ENCODE measurements around the gene HEG1. TPM values are rescaled to one million over a fixed set of nuclear protein-coding genes. Genes with fewer than 3 reads are reported as not detected.

HEG1 gene
- total RNA-seq, 1 experiment from 2014 or later, result 14.6 TPM

- TF ChIP-seq ZNF396 (CRISPR knock-in tag; IDR thresholded peaks at IDR 0.05; ENCODE audit: borderline replicate concordance) (no peak), FOXP1 (CRISPR knock-in tag; IDR thresholded peaks at IDR 0.05; ENCODE audit: borderline replicate concordance) (no peak), GABPB1 (CRISPR knock-in tag; IDR thresholded peaks at IDR 0.05) (no peak), EMX1 (CRISPR knock-in tag; IDR thresholded peaks at IDR 0.05) (no peak), CREB1 (CRISPR knock-in tag; IDR thresholded peaks at IDR 0.05) (no peak), PRRX2 (CRISPR knock-in tag; IDR thresholded peaks at IDR 0.05) (no peak), CTCF (IDR thresholded peaks at IDR 0.05) (no peak), E2F4 (CRISPR knock-in tag; IDR thresholded peaks at IDR 0.05; ENCODE audit: borderline replicate concordance, low read depth) (no peak), NR1H2 (CRISPR knock-in tag; IDR thresholded peaks at IDR 0.05) (no peak), ZNF121 (CRISPR knock-in tag; IDR thresholded peaks at IDR 0.05) (no peak), CBFB (CRISPR knock-in tag; IDR thresholded peaks at IDR 0.05; ENCODE audit: low read depth) (no peak), ELF4 (CRISPR knock-in tag; IDR thresholded peaks at IDR 0.05; ENCODE audit: low read depth) (no peak), USF2 (CRISPR knock-in tag; IDR thresholded peaks at IDR 0.05) (no peak), TEAD1 (CRISPR knock-in tag; IDR thresholded peaks at IDR 0.05) (no peak), ZMAT4 (CRISPR knock-in tag; IDR thresholded peaks at IDR 0.05) (no peak), ZNF423 (CRISPR knock-in tag; IDR thresholded peaks at IDR 0.05) (no peak), HMGA2 (CRISPR knock-in tag; IDR thresholded peaks at IDR 0.05) (no peak), ZNF512 (CRISPR knock-in tag; IDR thresholded peaks at IDR 0.05; ENCODE audit: borderline replicate concordance) (no peak), ZBTB21 (CRISPR knock-in tag; IDR thresholded peaks at IDR 0.05; ENCODE audit: borderline replicate concordance) (no peak)
- ATAC-seq (no peak), DNase-seq (ENCODE audit: low spot score) (no peak)
- H3K4me3 Mint-ChIP-seq, result no peak overlapping the region
- H3K27me3 Mint-ChIP-seq (ENCODE audit: low read depth), result no peaks in the 10 kb centered on the region
- CTCF ChIA-PET, result interaction anchor here (1.1 kb wide), 1 partner anchor 186 kb away, joined by 3 read pairs; no protein-coding TSS in a partner anchor
- no peaks in the 10 kb centered on the region for H3K36me3 Mint-ChIP-seq
- H3K9me3 Mint-ChIP-seq, result no peaks in the 10 kb centered on the region
- H3K4me1 Mint-ChIP-seq, result peaks cover 6% of the 10 kb centered on the region; the same call in 1 of the 2 replicates
- POLR2A ChIA-PET, result no interaction called here
- no peak overlapping the region for H3K27ac Mint-ChIP-seq
Observed at GRCh38 chr3:124963755-124964154, 92.0 kb downstream of the HEG1 start.

GRCh38 chr3:124962403-124962940 lies 93.3 kb downstream of the HEG1 start:
- Mint-ChIP-seq H3K9me3 (no peaks in the 10 kb centered on the region), H3K27me3 (ENCODE audit: low read depth) (no peaks in the 10 kb centered on the region), H3K27ac (no peak overlapping the region), H3K4me3 (no peak overlapping the region), H3K4me1 (peaks cover 6% of the 10 kb centered on the region; the same call in 1 of the 2 replicates), H3K36me3 (no peaks in the 10 kb centered on the region)
- no peak for ATAC-seq
- ChIA-PET CTCF (interaction anchor here (0.5 to 1.1 kb wide), 2 partner anchors 178 to 188 kb away, joined by 3 read pairs; no protein-coding TSS in a partner anchor), POLR2A (no interaction called here)
- DNase-seq (ENCODE audit: low spot score), result no peak
- no peak for TF ChIP-seq ERG (CRISPR knock-in tag; IDR thresholded peaks at IDR 0.05)
- TF ChIP-seq MYBL2 (CRISPR knock-in tag; IDR thresholded peaks at IDR 0.05), result no peak
- no peak for TF ChIP-seq GABPB1 (CRISPR knock-in tag; IDR thresholded peaks at IDR 0.05)
- TF ChIP-seq ETV6 (CRISPR knock-in tag; IDR thresholded peaks at IDR 0.05), result no peak
- no peak for TF ChIP-seq MLX (CRISPR knock-in tag; IDR thresholded peaks at IDR 0.05)
- no peak for TF ChIP-seq NFE2L1 (CRISPR knock-in tag; IDR thresholded peaks at IDR 0.05)
- TF ChIP-seq ZNF317 (CRISPR knock-in tag; IDR thresholded peaks at IDR 0.05; ENCODE audit: borderline replicate concordance, low read depth), result no peak
- TF ChIP-seq ZNF423 (CRISPR knock-in tag; IDR thresholded peaks at IDR 0.05), result no peak
- TF ChIP-seq FOXK1 (CRISPR knock-in tag; IDR thresholded peaks at IDR 0.05), result no peak
- no peak for TF ChIP-seq NR1H2 (CRISPR knock-in tag; IDR thresholded peaks at IDR 0.05)
- no peak for TF ChIP-seq TEAD4 (CRISPR knock-in tag; IDR thresholded peaks at IDR 0.05)
- no peak for TF ChIP-seq TEAD1 (CRISPR knock-in tag; IDR thresholded peaks at IDR 0.05)
- TF ChIP-seq CREM (CRISPR knock-in tag; IDR thresholded peaks at IDR 0.05), result no peak
- no peak for TF ChIP-seq TCF7 (CRISPR knock-in tag; IDR thresholded peaks at IDR 0.05; ENCODE audit: low read depth)
- TF ChIP-seq ZMAT4 (CRISPR knock-in tag; IDR thresholded peaks at IDR 0.05), result no peak
